GM12878 (cell line): ENCODE measurements around the gene AP3S2. TPM values are rescaled to one million over a fixed set of nuclear protein-coding genes. Genes with fewer than 3 reads are reported as not detected.

ENCODE experiments used
- ATAC-seq: fragments of 200-7000 bp; cut with Tn5 transposase; 3 replicates; pipeline ENCODE4 v1.9.1; 2020; ENCODE audit warnings: mild to moderate bottlenecking, moderate library complexity
- BruUV-seq: library from RNA; stranded (reverse); fragments of 400-500 nt; replicated peaks from 2 replicates; lab custom pipeline; 2021; lab: Mats Ljungman, UMichigan
- CTCF ChIA-PET: fragments of 300-600 bp; sonication (Branson Sonifier 250); formaldehyde crosslinking; extraction: SDS; loops from one replicate; lab custom pipeline; 2021; ENCODE audit warnings: inconsistent platforms; lab: Yijun Ruan, JAX
- POLR2A ChIA-PET: fragments of 350-600 bp; formaldehyde crosslinking; extraction: SDS; loops from one replicate; lab custom pipeline; 2021; ENCODE audit warnings: inconsistent platforms; lab: Charles Lee
- RAD21 ChIA-PET: fragments of 300-600 bp; sonication (Branson Sonifier 250); formaldehyde crosslinking; loops from one replicate; lab custom pipeline; 2023; ENCODE audit warnings: antibody characterized with exemption; ENCODE audit not compliant: unreplicated experiment; lab: Charles Lee
- SMC1A ChIA-PET: fragments of 300-600 bp; sonication (Branson Sonifier 250); formaldehyde crosslinking; loops from one replicate; lab custom pipeline; 2023; ENCODE audit not compliant: unreplicated experiment, uncharacterized antibody; lab: Charles Lee
- DNase-seq: peaks from one replicate; pipeline ENCODE4 v3.0.0-alpha.2; 2011; ENCODE audit warnings: low read depth, low spot score
- FAIRE-seq: peaks from 3 replicates; lab custom pipeline; 2011; peaks lifted over from hg19 to GRCh38; lab: Jason Lieb, UNC
- H2AFZ ChIP-seq: 2 replicates; pipeline ENCODE4 v1.6.0; 2011; ENCODE audit warnings: low read depth, low read length, control low read depth; ENCODE audit not compliant: control insufficient read depth
- H3K27ac ChIP-seq: 2 replicates; pipeline ENCODE4 v1.5.1; 2011; ENCODE audit warnings: control low read depth; ENCODE audit not compliant: control insufficient read depth, insufficient read depth
- H3K27me3 ChIP-seq, 2 experiments: replicated peaks in 1 of 2; 2 replicates each; pipeline versions ENCODE4 v1.6.0 to v1.6.1; 2011; ENCODE audit warnings: low read length in 1 of 2; ENCODE audit not compliant: control insufficient read depth in 2 of 2, insufficient read depth in 2 of 2
- H3K36me3 ChIP-seq, 2 experiments: 2 replicates each; pipeline ENCODE4 v1.5.1; 2011; ENCODE audit warnings: low read length in 1 of 2; ENCODE audit not compliant: control insufficient read depth in 2 of 2, insufficient read depth in 2 of 2
- H3K4me1 ChIP-seq: 2 replicates; pipeline ENCODE4 v1.6.1; 2011; ENCODE audit warnings: mild to moderate bottlenecking, low read length, moderate library complexity, mixed read lengths; ENCODE audit not compliant: control insufficient read depth, insufficient read depth
- H3K4me2 ChIP-seq: 2 replicates; pipeline ENCODE4 v1.6.0; 2011; ENCODE audit warnings: control low read depth; ENCODE audit not compliant: control insufficient read depth, insufficient read depth
- H3K4me3 ChIP-seq: fragments of 200-600 bp; sonication (generic); 2 replicates; pipeline ENCODE4 v1.5.1; 2016
- H3K79me2 ChIP-seq: 2 replicates; pipeline ENCODE4 v1.6.0; 2011; ENCODE audit warnings: low read length; ENCODE audit not compliant: control insufficient read depth, insufficient read depth
- H3K9ac ChIP-seq: 2 replicates; pipeline ENCODE4 v1.8.0; 2011; ENCODE audit warnings: low read length, control low read depth, mixed read lengths; ENCODE audit not compliant: control insufficient read depth, insufficient read depth
- H3K9me3 ChIP-seq: replicated peaks from 3 replicates; pipeline ENCODE4 v1.5.1; 2011; ENCODE audit warnings: mild to moderate bottlenecking, low read length; ENCODE audit not compliant: control insufficient read depth, insufficient read depth
- H4K20me1 ChIP-seq: 2 replicates; pipeline ENCODE4 v1.6.0; 2011; ENCODE audit not compliant: control insufficient read depth, insufficient read depth
- CBX5 ChIP-seq: sonication (generic); IDR thresholded peaks from 2 replicates; pipeline ENCODE4 v1.6.1; 2016; ENCODE audit warnings: low read depth, moderate library complexity, mild to moderate bottlenecking, inconsistent platforms
- CHD4 ChIP-seq: fragments of 200-600 bp; sonication (generic); IDR thresholded peaks from 2 replicates; pipeline ENCODE4 v1.6.1; 2016; ENCODE audit warnings: mild to moderate bottlenecking
- HDAC2 ChIP-seq: fragments of 200-600 bp; sonication (generic); IDR thresholded peaks from 2 replicates; pipeline ENCODE4 v1.6.1; 2017
- IRF4 ChIP-seq: IDR thresholded peaks from 2 replicates; pipeline ENCODE4 v1.6.1; 2011; ENCODE audit warnings: low read depth, low read length
- LARP7 ChIP-seq: fragments of 450-650 bp; IDR thresholded peaks from 2 replicates; pipeline ENCODE4 v1.6.1; 2017; ENCODE audit warnings: mild to moderate bottlenecking
- MYC ChIP-seq: IDR thresholded peaks from 2 replicates; pipeline ENCODE4 v1.6.1; 2011; ENCODE audit warnings: mild to moderate bottlenecking, low read length, moderate library complexity, inconsistent platforms; ENCODE audit not compliant: insufficient read depth, insufficient replicate concordance, insufficient read length, severe bottlenecking
- NFYB ChIP-seq: IDR thresholded peaks from 2 replicates; pipeline ENCODE4 v1.6.1; 2011; ENCODE audit warnings: low read depth, mild to moderate bottlenecking, low read length, improper control_type of control experiment, moderate library complexity; ENCODE audit not compliant: insufficient read depth
- POLR2AphosphoS2 ChIP-seq: IDR thresholded peaks from 2 replicates; pipeline ENCODE4 v1.6.1; 2011; ENCODE audit warnings: low read depth, mild to moderate bottlenecking, low read length, improper control_type of control experiment, moderate library complexity
- POLR2AphosphoS5 ChIP-seq: IDR thresholded peaks from 2 replicates; pipeline ENCODE4 v1.6.1; 2011; ENCODE audit warnings: mild to moderate bottlenecking, low read length, inconsistent platforms
- RAD21 ChIP-seq: IDR thresholded peaks from 2 replicates; pipeline ENCODE4 v1.6.1; 2011; ENCODE audit warnings: mild to moderate bottlenecking, low read depth, low read length, moderate library complexity; ENCODE audit not compliant: insufficient read depth
- RCOR1 ChIP-seq: conservative IDR thresholded peaks from 2 replicates; pipeline ENCODE4 v1.6.1; 2012; ENCODE audit warnings: low read depth, low read length, improper control_type of control experiment
- SRF ChIP-seq, 2 experiments: IDR thresholded peaks; 2 replicates each; pipeline ENCODE4 v1.6.1; 2011; ENCODE audit warnings: low read depth in 2 of 2, low read length in 2 of 2, mild to moderate bottlenecking in 1 of 2, moderate library complexity in 1 of 2
- STAT1 ChIP-seq: fragments of 450-650 bp; conservative IDR thresholded peaks from 2 replicates; pipeline ENCODE4 v1.6.1; 2014; ENCODE audit warnings: antibody characterized with exemption, mild to moderate bottlenecking
- ZSCAN29 ChIP-seq: fragments of 450-650 bp; IDR thresholded peaks from 2 replicates; pipeline ENCODE4 v1.6.1; 2017; ENCODE audit warnings: mild to moderate bottlenecking, moderate library complexity
- WGBS: methylation state at CpG from one replicate; pipeline ENCODE4 v1.1.6; 2016; ENCODE audit warnings: low lambda C conversion rate; ENCODE audit not compliant: insufficient replicate concordance, insufficient coverage; ENCODE audit errors: missing lambda C conversion rate; 5-methylcytosine and 5-hydroxymethylcytosine counted together
- in situ Hi-C: fragments of 300-500 bp; cut with MboI; formaldehyde crosslinking; loops from 9 replicates; pipeline ENCODE4 v1.14.3; 2018; ENCODE audit warnings: mixed read lengths
- intact Hi-C: fragments of 100-400 bp; cut with micrococcal nuclease; formaldehyde crosslinking; loops from one replicate; pipeline ENCODE4 v1.14.2; 2022; ENCODE audit not compliant: unreplicated experiment
- polyA plus RNA-seq, 11 experiments: library from polyadenylated mRNA; depleted of rRNA in 4 of 11; unstranded in 6 of 11; stranded (reverse) in 5 of 11; fragments of >200 nt; fragmentation: Nextera tagmentation in 4 of 11; fragmentation: Illumina TruSeq in 1 of 11; extraction: Ambion mirVana in 4 of 11; extraction: Trizol in 1 of 11; gene quantifications; 1 replicate in 1 of 11; 2 replicates in 10 of 11; pipeline versions ENCODE4 v1.2.1 to v1.2.3, GENCODE V29; 2011 to 2016; ENCODE audit warnings: inconsistent platforms in 2 of 11, missing spikeins in 2 of 11, low read depth in 1 of 11
- total RNA-seq, 4 experiments: library from RNA; depleted of rRNA in 3 of 4; stranded (reverse); fragments of >200 nt in 3 of 4; fragmentation: Illumina TruSeq in 1 of 4; extraction: Trizol in 1 of 4; gene quantifications; 2 replicates each; pipeline versions ENCODE4 v1.2.1 to v1.2.3, GENCODE V29; 2013 to 2021
- TF ChIP-seq, protein P1 (sequence below): fragments of 450-650 bp; IDR thresholded peaks from 2 replicates; pipeline ENCODE4 v1.6.1; 2017; ENCODE audit warnings: low read depth, mild to moderate bottlenecking, moderate library complexity

AP3S2 gene
- total and polyA plus RNA-seq, 10 of the 15 experiments (the other 5 are each of a cell fraction or from before 2014, with no cell fraction given): 10.0 to 43.6 (median 26.0) TPM

DNA sequence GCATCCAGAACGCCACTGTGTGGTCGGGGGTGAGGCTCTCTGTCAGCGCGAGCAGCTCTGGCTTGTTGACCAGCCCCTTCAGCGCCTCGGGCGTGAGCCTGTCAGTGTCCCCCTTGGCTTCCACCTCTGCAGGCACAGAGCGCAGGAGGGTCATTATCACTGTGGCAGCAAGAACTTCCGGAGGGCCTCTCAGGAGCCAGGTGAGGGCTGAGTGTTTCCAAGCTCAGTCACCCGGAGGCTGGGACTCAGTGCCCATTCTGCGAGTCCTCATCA lies 10.0 kb upstream of the AP3S2 start:
- H3K36me3 ChIP-seq: no peaks in the 10 kb centered on the region
- no peak for ATAC-seq
- ChIA-PET SMC1A (interaction anchor here (0.9 kb wide), 1 partner anchor 9 kb away, joined by 3 read pairs; the partner anchor contains the start of gene AP3S2), RAD21 (no interaction called here), CTCF (no interaction called here), POLR2A (no interaction called here)
- no peak for DNase-seq
- H3K4me1 ChIP-seq: peaks cover 3% of the 10 kb centered on the region
- 77% methylated on average over 11 of the region's 11 CpGs for WGBS
- H3K27ac ChIP-seq: no peak overlapping the region
- BruUV-seq: no TSS peak
- H3K4me2 ChIP-seq: no peak overlapping the region
- H3K9ac ChIP-seq: no peak overlapping the region
- in situ Hi-C loops: no loop called here
- no peak for FAIRE-seq
- no peaks in the 10 kb centered on the region for H4K20me1 ChIP-seq
- H3K79me2 ChIP-seq: no peaks in the 10 kb centered on the region
- intact Hi-C loops: no loop called here
- no peak for TF ChIP-seq CHD4
- no peak for TF ChIP-seq POLR2AphosphoS5
- no peak for TF ChIP-seq NFYB
- TF ChIP-seq IRF4: no peak
- no peak for TF ChIP-seq CBX5
- TF ChIP-seq SRF (IDR thresholded peaks at IDR 0.05; ENCODE audit: low read depth in 2 of 2, low read length in 2 of 2): no peak
- TF ChIP-seq ZSCAN29: no peak
- no peak for TF ChIP-seq MYC
- no peak for TF ChIP-seq HDAC2
- TF ChIP-seq POLR2AphosphoS2: no peak
- TF ChIP-seq STAT1: no peak
- TF ChIP-seq RCOR1: no peak
- TF ChIP-seq RAD21: no peak
- no peak for TF ChIP-seq LARP7
- TF ChIP-seq, protein P1, sequence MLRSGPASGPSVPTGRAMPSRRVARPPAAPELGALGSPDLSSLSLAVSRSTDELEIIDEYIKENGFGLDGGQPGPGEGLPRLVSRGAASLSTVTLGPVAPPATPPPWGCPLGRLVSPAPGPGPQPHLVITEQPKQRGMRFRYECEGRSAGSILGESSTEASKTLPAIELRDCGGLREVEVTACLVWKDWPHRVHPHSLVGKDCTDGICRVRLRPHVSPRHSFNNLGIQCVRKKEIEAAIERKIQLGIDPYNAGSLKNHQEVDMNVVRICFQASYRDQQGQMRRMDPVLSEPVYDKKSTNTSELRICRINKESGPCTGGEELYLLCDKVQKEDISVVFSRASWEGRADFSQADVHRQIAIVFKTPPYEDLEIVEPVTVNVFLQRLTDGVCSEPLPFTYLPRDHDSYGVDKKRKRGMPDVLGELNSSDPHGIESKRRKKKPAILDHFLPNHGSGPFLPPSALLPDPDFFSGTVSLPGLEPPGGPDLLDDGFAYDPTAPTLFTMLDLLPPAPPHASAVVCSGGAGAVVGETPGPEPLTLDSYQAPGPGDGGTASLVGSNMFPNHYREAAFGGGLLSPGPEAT: no peak
- H3K4me3 ChIP-seq: no peak overlapping the region
- H3K9me3 ChIP-seq: no peaks in the 10 kb centered on the region
- H3K27me3 ChIP-seq: no peaks in the 10 kb centered on the region
- H2AFZ ChIP-seq: no peak overlapping the region
